Activated CD8-positive, alpha-beta memory T cell treated with anti-CD3 and anti-CD28 coated beads for 24 hours (primary cell): ENCODE measurements around the gene KCNT2.

Source experiments
- DNase-seq: peaks from one replicate; pipeline ENCODE4 v3.0.0-alpha.2; 2020

Gene KCNT2

DNA sequence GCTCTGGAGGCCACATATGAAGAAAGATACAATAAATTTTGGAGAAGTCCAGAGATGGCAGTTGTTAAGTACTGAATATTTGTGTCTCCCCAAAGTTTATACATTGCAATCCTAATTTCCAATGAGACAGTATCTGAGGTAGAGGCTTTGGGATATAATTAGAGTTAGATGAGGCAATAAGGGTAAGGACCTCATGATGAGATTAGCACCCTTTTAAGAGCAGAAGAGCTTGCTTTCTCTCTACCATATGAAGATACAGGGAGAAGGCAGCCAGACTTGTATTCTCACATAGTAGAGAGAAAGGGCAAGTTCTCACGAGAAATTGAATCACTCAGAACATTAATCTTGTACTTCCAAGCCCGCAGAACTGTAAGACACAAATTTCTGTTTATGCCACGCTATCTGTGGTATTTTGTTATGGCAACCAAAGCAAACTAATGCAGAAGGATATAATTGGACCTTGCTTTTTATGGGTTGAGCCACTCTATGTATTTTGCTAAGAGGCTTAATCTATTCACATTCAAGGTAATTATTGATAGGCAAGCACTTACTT, 430.1 kb downstream of the KCNT2 start:
- no peak for DNase-seq
